GM19452 (cell line): ENCODE data around the gene FKBP3.
"Not testable (repeated sequence)": the region's sequence is repeated elsewhere in the genome, so short reads cannot be mapped to it uniquely, and the experiment has no call there.

Experiments used
- ATAC-seq: cut with Tn5 transposase; IDR thresholded peaks from one replicate; pipeline ENCODE4 v1.9.1; 2021; ENCODE audit not compliant: unreplicated experiment

The FKBP3 gene

GRCh38 chr14:45134051-45134958, at the start of gene FKBP3:
Gene FKBP3, minus strand, starts transcription at chr14:45134481. Its CDS starts 25 bp downstream, at chr14:45134456.
- peak; percentile 85 for ATAC-seq

- no peak for ATAC-seq
Measured at GRCh38 chr14:45181806-45182205, 47.5 kb upstream of the FKBP3 start.

- ATAC-seq = no peak
Measured at GRCh38 chr14:45181329-45181728, 47.0 kb upstream of the FKBP3 start.

GRCh38 chr14:45177076-45177475, 42.8 kb upstream of the FKBP3 start:
- no peak for ATAC-seq

- ATAC-seq = no peak
Measured at GRCh38 chr14:45169906-45170305, 35.6 kb upstream of the FKBP3 start.

- no peak for ATAC-seq
Measured at GRCh38 chr14:45156067-45156466, 21.8 kb upstream of the FKBP3 start.

- no peak for ATAC-seq
Measured at GRCh38 chr14:45150386-45150890, 16.2 kb upstream of the FKBP3 start.

GRCh38 chr14:45149602-45150001, 15.3 kb upstream of the FKBP3 start:
- no peak for ATAC-seq

GRCh38 chr14:45145214-45145613, 10.9 kb upstream of the FKBP3 start:
- ATAC-seq = no peak

- ATAC-seq = peak; percentile 58
Measured at GRCh38 chr14:45144658-45145057, 10.4 kb upstream of the FKBP3 start.

GRCh38 chr14:45142083-45142482, 7.8 kb upstream of the FKBP3 start:
- ATAC-seq = not testable (repeated sequence)

GRCh38 chr14:45140661-45141187, 6.4 kb upstream of the FKBP3 start:
- no peak for ATAC-seq

GRCh38 chr14:45136399-45136798, 2.1 kb upstream of the FKBP3 start:
- no peak for ATAC-seq

- peak; percentile 40 for ATAC-seq
Measured at GRCh38 chr14:45135659-45136395, 1.5 kb upstream of the FKBP3 start, which contains the start of gene FANCM. Gene FANCM, plus strand, starts transcription at chr14:45135930. Its CDS starts 102 bp downstream, at chr14:45136032.

GRCh38 chr14:45135156-45135555, 875 bp upstream of the FKBP3 start:
- no peak for ATAC-seq

- ATAC-seq = no peak
Measured at GRCh38 chr14:45133683-45134050, 614 bp downstream of the FKBP3 start.

- no peak for ATAC-seq
Measured at GRCh38 chr14:45128963-45129629, 5.2 kb downstream of the FKBP3 start.

GRCh38 chr14:45125754-45126153, 8.5 kb downstream of the FKBP3 start:
- ATAC-seq = no peak

- no peak for ATAC-seq
Measured at GRCh38 chr14:45123271-45123670, 11.0 kb downstream of the FKBP3 start.

- no peak for ATAC-seq
Measured at GRCh38 chr14:45120096-45120495, 14.2 kb downstream of the FKBP3 start.

- no peak for ATAC-seq
Measured at GRCh38 chr14:45118594-45118993, 15.7 kb downstream of the FKBP3 start.
